ENCODE data around the gene PLIN4. TPM values are rescaled to one million over a fixed set of nuclear protein-coding genes. Genes with fewer than 3 reads are reported as not detected.

Gene PLIN4
- total and polyA plus RNA-seq, 9 of the 15 experiments (the other 6 are each of a cell fraction or from before 2014, with no cell fraction given): 0.04 to 0.16 (median 0.07) TPM; not detected in 3

DNA sequence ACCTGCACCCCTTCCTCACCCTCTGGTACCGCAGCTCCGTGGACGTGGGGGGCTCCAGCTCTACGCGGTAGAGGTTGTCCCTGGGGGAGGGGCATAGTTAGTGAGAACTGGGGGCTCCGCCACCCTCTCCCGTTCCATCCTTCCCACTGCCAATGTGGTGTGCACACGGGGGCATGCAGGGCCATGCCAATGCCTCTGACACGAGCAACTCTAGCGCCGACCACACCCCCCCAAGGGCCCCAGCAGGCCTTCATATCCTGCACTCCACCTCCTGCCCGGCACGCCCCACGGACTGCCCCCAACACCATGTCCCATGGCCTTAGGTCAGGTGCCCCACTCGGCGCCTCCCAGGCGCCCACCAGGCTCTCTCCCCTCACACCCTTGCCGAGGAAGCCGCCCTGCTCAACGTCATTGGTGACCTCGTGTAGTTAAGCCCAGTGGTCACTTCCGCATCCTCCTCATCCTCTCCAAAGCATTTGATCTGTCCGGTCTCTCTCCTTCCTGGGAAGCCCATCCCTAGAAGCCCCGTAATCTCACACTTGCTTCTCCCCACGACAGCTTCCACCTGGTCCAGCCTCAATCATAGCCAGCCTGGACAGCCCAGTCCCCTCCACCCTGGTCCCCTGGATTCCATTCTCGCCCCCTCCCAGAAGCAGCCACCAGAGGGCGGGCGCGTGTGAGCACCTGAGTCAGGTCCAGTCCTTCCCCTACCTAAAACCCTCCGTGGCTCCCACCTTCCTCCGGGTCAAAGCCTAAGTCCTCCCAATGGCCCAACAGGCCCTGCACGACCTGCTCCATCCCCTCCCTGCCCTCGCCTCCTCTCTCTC is 39.1 kb upstream of the PLIN4 start (continued):
- TF ChIP-seq, protein P1, sequence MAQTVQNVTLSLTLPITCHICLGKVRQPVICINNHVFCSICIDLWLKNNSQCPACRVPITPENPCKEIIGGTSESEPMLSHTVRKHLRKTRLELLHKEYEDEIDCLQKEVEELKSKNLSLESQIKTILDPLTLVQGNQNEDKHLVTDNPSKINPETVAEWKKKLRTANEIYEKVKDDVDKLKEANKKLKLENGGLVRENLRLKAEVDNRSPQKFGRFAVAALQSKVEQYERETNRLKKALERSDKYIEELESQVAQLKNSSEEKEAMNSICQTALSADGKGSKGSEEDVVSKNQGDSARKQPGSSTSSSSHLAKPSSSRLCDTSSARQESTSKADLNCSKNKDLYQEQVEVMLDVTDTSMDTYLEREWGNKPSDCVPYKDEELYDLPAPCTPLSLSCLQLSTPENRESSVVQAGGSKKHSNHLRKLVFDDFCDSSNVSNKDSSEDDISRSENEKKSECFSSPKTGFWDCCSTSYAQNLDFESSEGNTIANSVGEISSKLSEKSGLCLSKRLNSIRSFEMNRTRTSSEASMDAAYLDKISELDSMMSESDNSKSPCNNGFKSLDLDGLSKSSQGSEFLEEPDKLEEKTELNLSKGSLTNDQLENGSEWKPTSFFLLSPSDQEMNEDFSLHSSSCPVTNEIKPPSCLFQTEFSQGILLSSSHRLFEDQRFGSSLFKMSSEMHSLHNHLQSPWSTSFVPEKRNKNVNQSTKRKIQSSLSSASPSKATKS (CRISPR knock-in tag; IDR thresholded peaks at IDR 0.05): no peak
- no peak for TF ChIP-seq ZNF75A (CRISPR knock-in tag; IDR thresholded peaks at IDR 0.05)
- peak; percentile 39; the same call in 1 of the 2 replicates for TF ChIP-seq SPI1 (IDR thresholded peaks at IDR 0.05; ENCODE audit: borderline replicate concordance, low read depth, low read length)
- 0 out of 2 replicates have a peak, but pooled peaks have one; percentile 45 for TF ChIP-seq ZNF263 (CRISPR knock-in tag; IDR thresholded peaks at IDR 0.05; ENCODE audit: borderline replicate concordance)
- TF ChIP-seq, protein P2, sequence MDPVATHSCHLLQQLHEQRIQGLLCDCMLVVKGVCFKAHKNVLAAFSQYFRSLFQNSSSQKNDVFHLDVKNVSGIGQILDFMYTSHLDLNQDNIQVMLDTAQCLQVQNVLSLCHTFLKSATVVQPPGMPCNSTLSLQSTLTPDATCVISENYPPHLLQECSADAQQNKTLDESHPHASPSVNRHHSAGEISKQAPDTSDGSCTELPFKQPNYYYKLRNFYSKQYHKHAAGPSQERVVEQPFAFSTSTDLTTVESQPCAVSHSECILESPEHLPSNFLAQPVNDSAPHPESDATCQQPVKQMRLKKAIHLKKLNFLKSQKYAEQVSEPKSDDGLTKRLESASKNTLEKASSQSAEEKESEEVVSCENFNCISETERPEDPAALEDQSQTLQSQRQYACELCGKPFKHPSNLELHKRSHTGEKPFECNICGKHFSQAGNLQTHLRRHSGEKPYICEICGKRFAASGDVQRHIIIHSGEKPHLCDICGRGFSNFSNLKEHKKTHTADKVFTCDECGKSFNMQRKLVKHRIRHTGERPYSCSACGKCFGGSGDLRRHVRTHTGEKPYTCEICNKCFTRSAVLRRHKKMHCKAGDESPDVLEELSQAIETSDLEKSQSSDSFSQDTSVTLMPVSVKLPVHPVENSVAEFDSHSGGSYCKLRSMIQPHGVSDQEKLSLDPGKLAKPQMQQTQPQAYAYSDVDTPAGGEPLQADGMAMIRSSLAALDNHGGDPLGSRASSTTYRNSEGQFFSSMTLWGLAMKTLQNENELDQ (CRISPR knock-in tag; IDR thresholded peaks at IDR 0.05; ENCODE audit: borderline replicate concordance): no peak
- TF ChIP-seq, protein P3, sequence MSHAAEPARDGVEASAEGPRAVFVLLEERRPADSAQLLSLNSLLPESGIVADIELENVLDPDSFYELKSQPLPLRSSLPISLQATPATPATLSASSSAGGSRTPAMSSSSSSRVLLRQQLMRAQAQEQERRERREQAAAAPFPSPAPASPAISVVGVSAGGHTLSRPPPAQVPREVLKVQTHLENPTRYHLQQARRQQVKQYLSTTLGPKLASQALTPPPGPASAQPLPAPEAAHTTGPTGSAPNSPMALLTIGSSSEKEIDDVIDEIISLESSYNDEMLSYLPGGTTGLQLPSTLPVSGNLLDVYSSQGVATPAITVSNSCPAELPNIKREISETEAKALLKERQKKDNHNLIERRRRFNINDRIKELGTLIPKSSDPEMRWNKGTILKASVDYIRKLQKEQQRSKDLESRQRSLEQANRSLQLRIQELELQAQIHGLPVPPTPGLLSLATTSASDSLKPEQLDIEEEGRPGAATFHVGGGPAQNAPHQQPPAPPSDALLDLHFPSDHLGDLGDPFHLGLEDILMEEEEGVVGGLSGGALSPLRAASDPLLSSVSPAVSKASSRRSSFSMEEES (CRISPR knock-in tag; IDR thresholded peaks at IDR 0.05): no peak
- TF ChIP-seq SAFB (IDR thresholded peaks at IDR 0.05; ENCODE audit: borderline replicate concordance, low read depth, low read length): no peak
- TF ChIP-seq, protein P4, sequence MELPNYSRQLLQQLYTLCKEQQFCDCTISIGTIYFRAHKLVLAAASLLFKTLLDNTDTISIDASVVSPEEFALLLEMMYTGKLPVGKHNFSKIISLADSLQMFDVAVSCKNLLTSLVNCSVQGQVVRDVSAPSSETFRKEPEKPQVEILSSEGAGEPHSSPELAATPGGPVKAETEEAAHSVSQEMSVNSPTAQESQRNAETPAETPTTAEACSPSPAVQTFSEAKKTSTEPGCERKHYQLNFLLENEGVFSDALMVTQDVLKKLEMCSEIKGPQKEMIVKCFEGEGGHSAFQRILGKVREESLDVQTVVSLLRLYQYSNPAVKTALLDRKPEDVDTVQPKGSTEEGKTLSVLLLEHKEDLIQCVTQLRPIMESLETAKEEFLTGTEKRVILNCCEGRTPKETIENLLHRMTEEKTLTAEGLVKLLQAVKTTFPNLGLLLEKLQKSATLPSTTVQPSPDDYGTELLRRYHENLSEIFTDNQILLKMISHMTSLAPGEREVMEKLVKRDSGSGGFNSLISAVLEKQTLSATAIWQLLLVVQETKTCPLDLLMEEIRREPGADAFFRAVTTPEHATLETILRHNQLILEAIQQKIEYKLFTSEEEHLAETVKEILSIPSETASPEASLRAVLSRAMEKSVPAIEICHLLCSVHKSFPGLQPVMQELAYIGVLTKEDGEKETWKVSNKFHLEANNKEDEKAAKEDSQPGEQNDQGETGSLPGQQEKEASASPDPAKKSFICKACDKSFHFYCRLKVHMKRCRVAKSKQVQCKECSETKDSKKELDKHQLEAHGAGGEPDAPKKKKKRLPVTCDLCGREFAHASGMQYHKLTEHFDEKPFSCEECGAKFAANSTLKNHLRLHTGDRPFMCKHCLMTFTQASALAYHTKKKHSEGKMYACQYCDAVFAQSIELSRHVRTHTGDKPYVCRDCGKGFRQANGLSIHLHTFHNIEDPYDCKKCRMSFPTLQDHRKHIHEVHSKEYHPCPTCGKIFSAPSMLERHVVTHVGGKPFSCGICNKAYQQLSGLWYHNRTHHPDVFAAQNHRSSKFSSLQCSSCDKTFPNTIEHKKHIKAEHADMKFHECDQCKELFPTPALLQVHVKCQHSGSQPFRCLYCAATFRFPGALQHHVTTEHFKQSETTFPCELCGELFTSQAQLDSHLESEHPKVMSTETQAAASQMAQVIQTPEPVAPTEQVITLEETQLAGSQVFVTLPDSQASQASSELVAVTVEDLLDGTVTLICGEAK (IDR thresholded peaks at IDR 0.05): no peak
- TF ChIP-seq, protein P4 (CRISPR knock-in tag; IDR thresholded peaks at IDR 0.05): no peak

Data from K562 (cell line).